Measurements from ENCODE around the gene GNB4. TPM values are rescaled to one million over a fixed set of nuclear protein-coding genes. Genes with fewer than 3 reads are reported as not detected.
A peak's percentile ranks its signal among the peaks of the same experiment; 100 is the strongest.

Gene GNB4
- total and polyA plus RNA-seq, 2 donors (not counting 1 experiment from before 2014, with no cell fraction given): 7.6 to 24.6 TPM

DNA sequence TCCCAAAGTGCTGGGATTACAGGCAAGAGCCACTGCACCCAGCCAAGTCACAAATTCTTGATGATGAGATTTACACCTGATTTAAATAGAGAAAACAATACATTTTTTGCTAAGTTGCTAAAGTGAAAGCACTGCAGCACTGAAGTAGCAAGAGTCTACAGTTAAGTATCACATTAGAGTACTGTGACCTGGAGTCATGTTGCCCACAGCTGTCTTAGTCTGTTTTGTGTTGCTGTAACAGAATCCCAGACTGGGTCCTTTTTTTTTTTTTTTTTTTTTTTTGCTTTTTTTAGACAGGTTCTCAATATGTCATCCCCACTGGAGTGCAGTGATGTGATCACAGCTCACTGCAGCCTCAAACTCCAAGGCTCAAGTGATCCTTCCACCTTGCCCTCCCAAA, 23.2 kb upstream of the GNB4 start:
- Histone ChIP-seq H4K20me1 (ENCODE audit: control insufficient read depth, insufficient read depth, low read length, poor library complexity, severe bottlenecking) (no peaks in the 10 kb centered on the region), H3K4me3 (ENCODE audit: control extremely low read depth in 1 of 5, extremely low read depth in 1 of 5, insufficient read depth in 1 of 5, low read depth in 2 of 5, low read length in 4 of 5) (no peak overlapping the region), H3K9ac (ENCODE audit: low read length) (no peak overlapping the region), H2AFZ (ENCODE audit: insufficient read depth, low read depth, low read length, poor library complexity, severe bottlenecking) (no peak overlapping the region), H3K27ac (ENCODE audit: low read length in 2 of 2) (no peak overlapping the region), H3K4me1 (ENCODE audit: control insufficient read depth in 2 of 2, insufficient read depth in 2 of 2, low read length in 2 of 2) (peaks cover 12% of the 10 kb centered on the region in 2 donors), H3K79me2 (ENCODE audit: control insufficient read depth, insufficient read depth, low read length) (no peaks in the 10 kb centered on the region), H3K4me2 (replicated peaks; ENCODE audit: low read depth, low read length, poor library complexity, severe bottlenecking) (no peak overlapping the region), H3K36me3 (replicated peaks in 1 of 2; ENCODE audit: control extremely low read depth in 1 of 2, control insufficient read depth in 1 of 2, extremely low read depth in 1 of 2, insufficient read depth in 2 of 2, low read length in 1 of 2) (no peaks in the 10 kb centered on the region), H3K27me3 (replicated peaks in 1 of 4; ENCODE audit: control extremely low read depth in 1 of 4, control insufficient read depth in 3 of 4, insufficient read depth in 4 of 4, low read length in 3 of 4) (no peaks in the 10 kb centered on the region), H3K9me3 (ENCODE audit: control extremely low read depth in 1 of 3, control insufficient read depth in 2 of 3, insufficient read depth in 1 of 3, low read length in 2 of 3) (no peaks in the 10 kb centered on the region)
- no peaks in the 10 kb centered on the region for H3K9me3 Mint-ChIP-seq (ENCODE audit: insufficient read depth)
- ChIA-PET POLR2A (no interaction called here), CTCF (no interaction called here)
- TF ChIP-seq CTCF (IDR thresholded peaks at IDR 0.05): no peak
- TF ChIP-seq EZH2 (IDR thresholded peaks at IDR 0.05; ENCODE audit: borderline replicate concordance, insufficient read depth, low read depth, low read length, poor library complexity, severe bottlenecking): no peak
- ATAC-seq (ENCODE audit: low read depth): no peak
- no peak overlapping the region for H3K27ac Mint-ChIP-seq
- intact Hi-C loops (cut with micrococcal nuclease): no loop called here
- no peak for DNase-seq
- H3K4me3 Mint-ChIP-seq: no peak overlapping the region
- peaks cover 15% of the 10 kb centered on the region for H3K4me1 Mint-ChIP-seq
- H3K27me3 Mint-ChIP-seq: no peaks in the 10 kb centered on the region

DNA sequence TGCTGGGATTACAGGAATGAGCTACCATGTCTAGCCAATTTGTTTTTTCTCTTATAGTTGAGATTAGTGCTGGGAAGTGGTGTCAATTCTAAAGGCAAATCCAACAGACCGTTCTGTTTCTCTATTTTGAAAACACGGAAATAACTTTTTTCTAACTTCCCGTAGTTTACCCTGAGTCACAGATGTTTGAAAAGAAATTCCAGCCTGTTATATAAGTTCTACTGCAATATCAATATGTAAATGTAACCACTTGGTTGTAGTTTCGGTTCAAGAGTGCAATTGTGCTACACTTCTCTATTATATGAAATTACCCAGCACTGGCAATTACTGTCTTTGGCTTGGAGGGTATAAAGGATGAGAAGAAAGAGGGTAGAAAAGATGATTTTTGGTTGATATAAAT, 22.3 kb upstream of the GNB4 start:
- Histone ChIP-seq H4K20me1 (ENCODE audit: control insufficient read depth, insufficient read depth, low read length, poor library complexity, severe bottlenecking) (no peaks in the 10 kb centered on the region), H3K9ac (ENCODE audit: low read length) (no peak overlapping the region), H2AFZ (ENCODE audit: insufficient read depth, low read depth, low read length, poor library complexity, severe bottlenecking) (peak overlapping the region; percentile 3), H3K27ac (ENCODE audit: low read length in 2 of 2) (peak overlapping the region in 1 of 2 donors; percentile 9), H3K36me3 (replicated peaks in 1 of 2; ENCODE audit: control extremely low read depth in 1 of 2, control insufficient read depth in 1 of 2, extremely low read depth in 1 of 2, insufficient read depth in 2 of 2, low read length in 1 of 2) (no peaks in the 10 kb centered on the region), H3K27me3 (replicated peaks in 1 of 4; ENCODE audit: control extremely low read depth in 1 of 4, control insufficient read depth in 3 of 4, insufficient read depth in 4 of 4, low read length in 3 of 4) (no peaks in the 10 kb centered on the region), H3K4me3 (ENCODE audit: control extremely low read depth in 1 of 5, extremely low read depth in 1 of 5, insufficient read depth in 1 of 5, low read depth in 2 of 5, low read length in 4 of 5) (peak overlapping the region in 1 of 5 experiments; percentile 0), H3K4me2 (replicated peaks; ENCODE audit: low read depth, low read length, poor library complexity, severe bottlenecking) (peak overlapping the region; percentile 20), H3K9me3 (ENCODE audit: control extremely low read depth in 1 of 3, control insufficient read depth in 2 of 3, insufficient read depth in 1 of 3, low read length in 2 of 3) (no peaks in the 10 kb centered on the region), H3K4me1 (ENCODE audit: control insufficient read depth in 2 of 2, insufficient read depth in 2 of 2, low read length in 2 of 2) (peaks cover 12% of the 10 kb centered on the region in 2 donors), H3K79me2 (ENCODE audit: control insufficient read depth, insufficient read depth, low read length) (no peaks in the 10 kb centered on the region)
- DNase-seq (peak; percentile 51), ATAC-seq (ENCODE audit: low read depth) (peak; percentile 58)
- ChIA-PET CTCF (no interaction called here), POLR2A (no interaction called here)
- Mint-ChIP-seq H3K27ac (peak overlapping the region; percentile 41), H3K4me1 (peaks cover 15% of the 10 kb centered on the region), H3K9me3 (ENCODE audit: insufficient read depth) (no peaks in the 10 kb centered on the region), H3K4me3 (peak overlapping the region; percentile 66), H3K27me3 (no peaks in the 10 kb centered on the region)
- TF ChIP-seq CTCF (IDR thresholded peaks at IDR 0.05) (no peak), EZH2 (IDR thresholded peaks at IDR 0.05; ENCODE audit: borderline replicate concordance, insufficient read depth, low read depth, low read length, poor library complexity, severe bottlenecking) (no peak)
- intact Hi-C loops (cut with micrococcal nuclease): no loop called here
- WGBS (ENCODE audit: insufficient coverage): no CpG with 5 or more reads among the region's 4 CpGs

Data from B cell (primary cell).